ENCODE results near the gene ANO6.
A peak's percentile ranks its signal among the peaks of the same experiment; 100 is the strongest.

The ANO6 gene

DNA sequence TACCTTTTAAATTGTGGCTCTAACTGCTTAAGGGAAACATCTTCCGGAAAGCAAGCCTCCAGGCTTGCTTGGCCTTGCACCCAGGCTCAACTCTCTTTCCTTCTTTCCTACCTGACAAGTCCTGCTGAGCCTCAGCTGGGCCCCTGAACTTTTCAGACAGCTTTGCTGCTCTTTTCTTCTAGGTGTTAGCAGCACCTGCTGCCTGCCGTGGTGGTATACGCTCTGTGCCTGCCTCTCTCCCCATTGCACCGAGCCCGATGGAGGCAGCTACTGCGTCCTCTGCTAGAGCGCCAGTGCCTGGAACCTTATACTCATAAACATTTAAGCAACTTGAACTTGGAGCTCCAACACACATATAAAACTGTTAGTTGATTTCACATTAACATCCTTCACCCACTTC lies 195.7 kb downstream of the ANO6 start:
- Mint-ChIP-seq H3K9me3 (no peaks in the 10 kb centered on the region), H3K27me3 (ENCODE audit: low read depth) (no peaks in the 10 kb centered on the region), H3K4me1 (ENCODE audit: low read depth) (peaks cover 6% of the 10 kb centered on the region), H3K4me3 (no peak overlapping the region), H3K27ac (no peak overlapping the region), H3K36me3 (ENCODE audit: low read depth) (peaks cover 16% of the 10 kb centered on the region)

GRCh38 chr12:45415393-45415817 lies 199.5 kb downstream of the ANO6 start:
- peaks cover 17% of the 10 kb centered on the region for H3K36me3 Mint-ChIP-seq (ENCODE audit: low read depth)
- H3K4me3 Mint-ChIP-seq: no peak overlapping the region
- H3K4me1 Mint-ChIP-seq (ENCODE audit: low read depth): peaks cover 4% of the 10 kb centered on the region
- peak overlapping the region; percentile 50 for H3K27ac Mint-ChIP-seq
- H3K9me3 Mint-ChIP-seq: no peaks in the 10 kb centered on the region
- H3K27me3 Mint-ChIP-seq (ENCODE audit: low read depth): no peaks in the 10 kb centered on the region

GRCh38 chr12:45416126-45416525 lies 200.2 kb downstream of the ANO6 start:
- Mint-ChIP-seq H3K36me3 (ENCODE audit: low read depth) (peaks cover 16% of the 10 kb centered on the region), H3K27me3 (ENCODE audit: low read depth) (no peaks in the 10 kb centered on the region), H3K4me1 (ENCODE audit: low read depth) (peaks cover 4% of the 10 kb centered on the region), H3K27ac (no peak overlapping the region), H3K4me3 (no peak overlapping the region), H3K9me3 (no peaks in the 10 kb centered on the region)

GRCh38 chr12:45418520-45418919 lies 202.6 kb downstream of the ANO6 start:
- peaks cover 4% of the 10 kb centered on the region for H3K4me1 Mint-ChIP-seq (ENCODE audit: low read depth)

DNA sequence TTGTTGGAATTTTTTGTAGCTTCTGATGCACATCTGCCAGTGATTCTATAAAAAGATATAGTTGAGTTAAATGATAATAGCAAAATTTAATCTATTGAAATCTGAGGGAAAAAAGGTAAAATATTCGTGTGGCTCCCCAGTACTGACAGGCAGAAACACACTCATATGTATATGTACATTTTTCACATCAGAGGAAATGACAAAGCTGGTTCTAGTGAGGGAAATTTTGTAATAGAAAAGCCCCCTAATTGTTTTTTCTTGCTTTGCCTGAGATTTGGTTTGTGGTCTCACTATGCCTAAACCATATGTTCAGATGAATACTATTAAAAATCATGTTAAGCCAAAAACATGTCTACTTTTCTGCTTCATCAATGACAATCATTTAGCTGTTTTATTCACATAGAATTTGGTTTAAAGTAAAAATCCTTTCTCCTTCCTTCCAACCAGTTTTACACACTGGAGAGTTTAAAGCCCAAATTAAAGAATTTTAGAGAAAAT lies 203.5 kb downstream of the ANO6 start:
- peaks cover 22% of the 10 kb centered on the region for H3K36me3 Mint-ChIP-seq (ENCODE audit: low read depth)
- no peak overlapping the region for H3K27ac Mint-ChIP-seq
- H3K4me1 Mint-ChIP-seq (ENCODE audit: low read depth): peaks cover 4% of the 10 kb centered on the region
- no peaks in the 10 kb centered on the region for H3K9me3 Mint-ChIP-seq
- H3K27me3 Mint-ChIP-seq (ENCODE audit: low read depth): no peaks in the 10 kb centered on the region
- no peak overlapping the region for H3K4me3 Mint-ChIP-seq

More at GRCh38 chr12:45418520-45418919, 202.6 kb downstream of the ANO6 start:
- Mint-ChIP-seq H3K27me3 (ENCODE audit: low read depth) (no peaks in the 10 kb centered on the region), H3K9me3 (no peaks in the 10 kb centered on the region), H3K4me3 (no peak overlapping the region), H3K27ac (no peak overlapping the region), H3K36me3 (ENCODE audit: low read depth) (peaks cover 17% of the 10 kb centered on the region)

- Mint-ChIP-seq H3K4me3 (no peak overlapping the region), H3K27ac (no peak overlapping the region), H3K36me3 (ENCODE audit: low read depth) (peaks cover 32% of the 10 kb centered on the region), H3K4me1 (ENCODE audit: low read depth) (no peaks in the 10 kb centered on the region), H3K27me3 (ENCODE audit: low read depth) (no peaks in the 10 kb centered on the region), H3K9me3 (no peaks in the 10 kb centered on the region)
Measured at GRCh38 chr12:45421736-45422135, 205.8 kb downstream of the ANO6 start.

- no peaks in the 10 kb centered on the region for H3K9me3 Mint-ChIP-seq
- no peak overlapping the region for H3K27ac Mint-ChIP-seq
- H3K4me1 Mint-ChIP-seq (ENCODE audit: low read depth): no peaks in the 10 kb centered on the region
- peaks cover 44% of the 10 kb centered on the region for H3K36me3 Mint-ChIP-seq (ENCODE audit: low read depth)
- H3K4me3 Mint-ChIP-seq: no peak overlapping the region
- no peaks in the 10 kb centered on the region for H3K27me3 Mint-ChIP-seq (ENCODE audit: low read depth)
Measured at GRCh38 chr12:45423931-45424330, 208.0 kb downstream of the ANO6 start.

DNA sequence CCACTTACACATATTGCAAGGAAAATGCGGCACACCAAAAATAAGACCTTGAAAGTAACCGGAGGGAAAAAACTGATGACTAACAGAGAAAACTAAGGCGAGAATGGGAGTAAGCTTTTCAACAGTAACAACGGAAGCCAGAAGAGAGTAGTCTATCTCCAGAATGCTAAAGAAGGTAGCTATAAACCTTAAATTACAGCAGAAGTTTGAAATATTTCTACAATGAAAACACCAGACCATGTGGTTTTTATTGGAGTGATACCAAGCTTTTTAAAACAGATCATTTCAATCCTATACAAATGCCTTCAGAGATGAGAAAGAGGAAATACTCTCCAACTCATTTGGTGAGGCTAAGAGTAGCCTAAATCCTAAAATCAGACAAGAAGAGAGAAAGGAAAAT lies 209.5 kb downstream of the ANO6 start:
- H3K4me1 Mint-ChIP-seq (ENCODE audit: low read depth): no peaks in the 10 kb centered on the region
- no peaks in the 10 kb centered on the region for H3K9me3 Mint-ChIP-seq
- H3K36me3 Mint-ChIP-seq (ENCODE audit: low read depth): peaks cover 41% of the 10 kb centered on the region
- H3K27me3 Mint-ChIP-seq (ENCODE audit: low read depth): no peaks in the 10 kb centered on the region
- H3K27ac Mint-ChIP-seq: no peak overlapping the region
- no peak overlapping the region for H3K4me3 Mint-ChIP-seq

GRCh38 chr12:45426294-45426693 lies 210.4 kb downstream of the ANO6 start:
- Mint-ChIP-seq H3K36me3 (ENCODE audit: low read depth) (peaks cover 41% of the 10 kb centered on the region), H3K27ac (no peak overlapping the region), H3K4me1 (ENCODE audit: low read depth) (no peaks in the 10 kb centered on the region), H3K27me3 (ENCODE audit: low read depth) (no peaks in the 10 kb centered on the region), H3K4me3 (no peak overlapping the region), H3K9me3 (no peaks in the 10 kb centered on the region)

DNA sequence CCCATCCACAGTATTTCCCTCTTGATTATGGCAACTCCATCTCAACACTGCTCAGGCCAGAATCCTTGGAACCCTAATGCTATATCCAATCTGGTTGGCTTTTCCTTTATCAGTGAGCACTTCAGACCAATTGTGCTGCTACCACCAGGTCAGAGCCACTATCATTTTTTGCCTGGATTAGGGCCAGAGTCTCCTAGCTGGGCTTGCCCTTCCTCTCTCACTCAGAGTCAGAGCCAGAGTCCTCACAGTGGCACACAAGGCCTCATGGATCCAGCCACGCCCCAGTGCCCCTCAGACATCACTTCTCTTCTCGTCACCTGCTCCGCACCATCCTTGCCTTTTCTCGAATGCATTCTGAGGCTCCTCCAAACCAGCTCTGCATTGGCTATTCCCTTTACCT lies 211.1 kb downstream of the ANO6 start:
- Mint-ChIP-seq H3K27ac (no peak overlapping the region), H3K36me3 (ENCODE audit: low read depth) (peaks cover 41% of the 10 kb centered on the region), H3K4me1 (ENCODE audit: low read depth) (no peaks in the 10 kb centered on the region), H3K27me3 (ENCODE audit: low read depth) (no peaks in the 10 kb centered on the region), H3K9me3 (no peaks in the 10 kb centered on the region), H3K4me3 (no peak overlapping the region)

DNA sequence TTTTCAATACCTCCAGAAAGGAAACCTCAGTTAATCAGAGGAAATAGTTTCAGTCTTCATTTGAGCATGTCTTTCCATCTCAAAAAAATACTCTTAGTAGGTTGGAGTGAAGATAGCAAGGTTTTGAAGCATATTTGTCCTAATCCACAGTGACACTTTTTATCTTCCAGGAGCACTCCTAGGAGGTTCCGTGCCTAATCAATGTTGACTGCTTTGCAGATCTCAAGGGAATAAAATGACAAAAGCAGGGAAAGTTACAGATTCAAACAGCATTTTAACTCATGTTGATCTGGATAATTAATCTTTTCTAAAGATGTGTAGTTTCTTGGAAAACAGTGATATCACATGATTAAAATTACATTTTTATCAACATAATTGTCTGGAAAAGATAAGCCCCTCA lies 213.9 kb downstream of the ANO6 start:
- peaks cover 28% of the 10 kb centered on the region for H3K36me3 Mint-ChIP-seq (ENCODE audit: low read depth)
- H3K27me3 Mint-ChIP-seq (ENCODE audit: low read depth): no peaks in the 10 kb centered on the region
- no peak overlapping the region for H3K27ac Mint-ChIP-seq
- no peak overlapping the region for H3K4me3 Mint-ChIP-seq
- no peaks in the 10 kb centered on the region for H3K4me1 Mint-ChIP-seq (ENCODE audit: low read depth)
- H3K9me3 Mint-ChIP-seq: no peaks in the 10 kb centered on the region

DNA sequence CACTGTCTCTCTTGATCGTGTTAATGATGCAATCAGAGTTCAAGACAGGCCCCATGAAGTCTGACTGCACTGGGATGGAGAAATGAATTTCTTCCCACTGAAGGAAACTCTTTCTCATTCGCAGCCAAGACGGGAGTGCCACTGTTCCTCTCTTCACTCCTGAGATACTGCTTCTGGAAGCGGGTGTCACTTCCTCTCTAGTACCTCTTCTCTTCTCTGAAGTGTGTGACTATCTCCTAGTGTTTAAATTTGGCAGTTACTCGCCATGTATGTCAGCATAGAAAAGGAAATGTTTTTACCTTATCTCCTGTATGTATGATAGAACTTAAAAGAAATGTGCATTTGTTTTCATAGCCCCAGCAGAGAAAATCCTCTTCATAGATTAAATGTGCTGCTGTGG lies 215.2 kb downstream of the ANO6 start:
- Mint-ChIP-seq H3K27me3 (ENCODE audit: low read depth) (no peaks in the 10 kb centered on the region), H3K4me3 (no peak overlapping the region), H3K27ac (no peak overlapping the region), H3K4me1 (ENCODE audit: low read depth) (no peaks in the 10 kb centered on the region), H3K9me3 (no peaks in the 10 kb centered on the region), H3K36me3 (ENCODE audit: low read depth) (peaks cover 24% of the 10 kb centered on the region)

DNA sequence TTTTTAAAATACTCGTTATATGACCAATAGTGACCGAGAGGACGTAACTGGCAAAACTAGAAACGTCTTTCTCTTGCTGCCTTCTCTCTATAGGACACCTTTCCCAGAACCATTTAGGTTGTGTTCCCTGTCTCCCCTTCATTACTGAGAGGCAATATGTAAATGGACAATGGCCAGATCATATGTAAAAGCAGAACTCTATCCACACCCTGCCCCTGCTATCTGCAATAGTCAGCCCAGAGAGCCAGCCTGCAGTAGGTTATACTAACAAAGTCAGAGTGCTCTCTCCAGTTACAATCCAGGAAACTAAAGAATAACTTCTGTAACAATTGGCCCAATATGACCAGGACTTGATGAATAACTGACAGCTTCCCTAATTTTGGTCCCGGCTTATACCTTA lies 216.8 kb downstream of the ANO6 start:
- no peaks in the 10 kb centered on the region for H3K27me3 Mint-ChIP-seq (ENCODE audit: low read depth)
- no peak overlapping the region for H3K27ac Mint-ChIP-seq
- H3K4me3 Mint-ChIP-seq: no peak overlapping the region
- H3K9me3 Mint-ChIP-seq: no peaks in the 10 kb centered on the region
- peaks cover 9% of the 10 kb centered on the region for H3K36me3 Mint-ChIP-seq (ENCODE audit: low read depth)
- H3K4me1 Mint-ChIP-seq (ENCODE audit: low read depth): no peaks in the 10 kb centered on the region

DNA sequence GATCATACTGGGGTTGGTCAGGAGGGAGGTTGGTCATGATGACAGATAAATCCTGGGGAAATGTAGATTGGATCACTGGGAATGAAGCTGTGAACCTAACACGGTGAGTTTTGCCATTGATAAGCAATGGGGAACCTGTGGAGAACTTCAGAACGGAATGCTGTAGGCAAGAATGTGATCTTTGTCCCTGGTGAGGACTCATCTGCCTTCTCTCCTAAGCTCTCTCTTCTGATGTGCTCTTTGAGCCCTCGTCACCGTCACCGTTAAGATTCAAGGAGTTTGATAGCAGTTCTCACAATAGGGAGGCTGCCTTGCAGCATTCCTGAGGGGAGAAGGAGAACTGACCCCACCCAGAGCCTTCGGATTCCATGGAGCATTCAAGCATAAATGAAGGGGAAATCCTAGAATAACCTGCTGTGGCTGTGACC lies 217.6 kb downstream of the ANO6 start:
- Mint-ChIP-seq H3K4me1 (ENCODE audit: low read depth) (no peaks in the 10 kb centered on the region), H3K27me3 (ENCODE audit: low read depth) (no peaks in the 10 kb centered on the region), H3K9me3 (no peaks in the 10 kb centered on the region), H3K36me3 (ENCODE audit: low read depth) (peaks cover 6% of the 10 kb centered on the region), H3K27ac (no peak overlapping the region), H3K4me3 (no peak overlapping the region)

GRCh38 chr12:45434094-45434493 lies 218.2 kb downstream of the ANO6 start:
- no peaks in the 10 kb centered on the region for H3K27me3 Mint-ChIP-seq (ENCODE audit: low read depth)
- H3K27ac Mint-ChIP-seq: no peak overlapping the region
- H3K36me3 Mint-ChIP-seq (ENCODE audit: low read depth): peaks cover 2% of the 10 kb centered on the region
- H3K4me1 Mint-ChIP-seq (ENCODE audit: low read depth): no peaks in the 10 kb centered on the region
- no peaks in the 10 kb centered on the region for H3K9me3 Mint-ChIP-seq
- H3K4me3 Mint-ChIP-seq: no peak overlapping the region

Measured in T-helper 1 cell treated with Interleukin-12 subunit alpha and Interleukin-12 subunit beta and Interleukin-4 antibody, amounts not matched to agents 30 μg/mL and 1 μg/mL, for 36 hours (primary cell).